ENCODE measurements around the gene NAV3. TPM values are rescaled to one million over a fixed set of nuclear protein-coding genes. Genes with fewer than 3 reads are reported as not detected.

The NAV3 gene
- total RNA-seq, 2 experiments from 2014 or later: not detected

- H3K4me1 Mint-ChIP-seq (ENCODE audit: low read depth): no peaks in the 10 kb centered on the region
- ChIA-PET POLR2A (no interaction called here), CTCF (no interaction called here)
- intact Hi-C loops (cut with DNase I, micrococcal nuclease): no loop called here
- Histone ChIP-seq H3K27me3 (ENCODE audit: control insufficient read depth in 1 of 2, insufficient read depth in 2 of 2, low read length in 2 of 2) (no peaks in the 10 kb centered on the region), H3K27ac (ENCODE audit: low read depth in 1 of 2, low read length in 2 of 2) (no peak overlapping the region), H3K36me3 (ENCODE audit: insufficient read depth, low read length) (no peaks in the 10 kb centered on the region), H3K4me3 (ENCODE audit: low read length) (no peak overlapping the region), H3K4me1 (ENCODE audit: insufficient read depth, low read length) (no peaks in the 10 kb centered on the region), H3K9me3 (ENCODE audit: control insufficient read depth in 1 of 2, insufficient read depth in 1 of 2, low read length in 2 of 2) (no peaks in the 10 kb centered on the region)
- H3K4me3 Mint-ChIP-seq: no peak overlapping the region
- no peak for TF ChIP-seq CTCF (IDR thresholded peaks at IDR 0.05)
- H3K9me3 Mint-ChIP-seq: peaks cover 2% of the 10 kb centered on the region
- H3K27me3 Mint-ChIP-seq: no peaks in the 10 kb centered on the region
- no peaks in the 10 kb centered on the region for H3K36me3 Mint-ChIP-seq (ENCODE audit: low read depth)
- ATAC-seq (ENCODE audit: poor library complexity) (no peak), DNase-seq (no peak)
- H3K27ac Mint-ChIP-seq: no peak overlapping the region
These were observed 390.1 kb downstream of the NAV3 start for GRCh38 chr12:78220811-78221210.

GRCh38 chr12:78224154-78224553 lies 393.5 kb downstream of the NAV3 start:
- Mint-ChIP-seq H3K27ac (no peak overlapping the region), H3K27me3 (no peaks in the 10 kb centered on the region), H3K4me1 (ENCODE audit: low read depth) (no peaks in the 10 kb centered on the region), H3K36me3 (ENCODE audit: low read depth) (no peaks in the 10 kb centered on the region), H3K9me3 (peaks cover 8% of the 10 kb centered on the region), H3K4me3 (no peak overlapping the region)
- Histone ChIP-seq H3K4me1 (ENCODE audit: insufficient read depth, low read length) (no peaks in the 10 kb centered on the region), H3K27ac (ENCODE audit: low read depth in 1 of 2, low read length in 2 of 2) (no peak overlapping the region), H3K9me3 (ENCODE audit: control insufficient read depth in 1 of 2, insufficient read depth in 1 of 2, low read length in 2 of 2) (peaks cover 0 to 5% of the 10 kb centered on the region in 2 experiments), H3K36me3 (ENCODE audit: insufficient read depth, low read length) (no peaks in the 10 kb centered on the region), H3K4me3 (ENCODE audit: low read length) (no peak overlapping the region), H3K27me3 (ENCODE audit: control insufficient read depth in 1 of 2, insufficient read depth in 2 of 2, low read length in 2 of 2) (no peaks in the 10 kb centered on the region)
- CTCF ChIA-PET: no interaction called here
- no peak for TF ChIP-seq CTCF (IDR thresholded peaks at IDR 0.05)
- DNase-seq: no peak
- intact Hi-C loops (cut with DNase I, micrococcal nuclease): no loop called here
- POLR2A ChIA-PET: no interaction called here
- no peak for ATAC-seq (ENCODE audit: poor library complexity)

GRCh38 chr12:78226763-78227162 lies 396.1 kb downstream of the NAV3 start:
- ChIA-PET POLR2A (no interaction called here), CTCF (no interaction called here)
- H3K4me3 Mint-ChIP-seq: no peak overlapping the region
- Histone ChIP-seq H3K4me1 (ENCODE audit: insufficient read depth, low read length) (no peaks in the 10 kb centered on the region), H3K36me3 (ENCODE audit: insufficient read depth, low read length) (no peaks in the 10 kb centered on the region), H3K27me3 (ENCODE audit: control insufficient read depth in 1 of 2, insufficient read depth in 2 of 2, low read length in 2 of 2) (no peaks in the 10 kb centered on the region), H3K27ac (ENCODE audit: low read depth in 1 of 2, low read length in 2 of 2) (no peak overlapping the region), H3K9me3 (ENCODE audit: control insufficient read depth in 1 of 2, insufficient read depth in 1 of 2, low read length in 2 of 2) (peaks cover 0 to 5% of the 10 kb centered on the region in 2 experiments), H3K4me3 (ENCODE audit: low read length) (no peak overlapping the region)
- TF ChIP-seq CTCF (IDR thresholded peaks at IDR 0.05): no peak
- no peak overlapping the region for H3K27ac Mint-ChIP-seq
- H3K9me3 Mint-ChIP-seq: peaks cover 8% of the 10 kb centered on the region
- DNase-seq: no peak
- ATAC-seq (ENCODE audit: poor library complexity): no peak
- H3K27me3 Mint-ChIP-seq: no peaks in the 10 kb centered on the region
- intact Hi-C loops (cut with DNase I, micrococcal nuclease): no loop called here
- no peaks in the 10 kb centered on the region for H3K4me1 Mint-ChIP-seq (ENCODE audit: low read depth)
- no peaks in the 10 kb centered on the region for H3K36me3 Mint-ChIP-seq (ENCODE audit: low read depth)
